ENCODE measurements around the gene NTSR1. TPM values are rescaled to one million over a fixed set of nuclear protein-coding genes. Genes with fewer than 3 reads are reported as not detected.
A peak's percentile ranks its signal among the peaks of the same experiment; 100 is the strongest.

NTSR1 gene
- total and polyA plus RNA-seq, 4 donors = 1.3 to 6.1 (median 3.9) TPM

DNA sequence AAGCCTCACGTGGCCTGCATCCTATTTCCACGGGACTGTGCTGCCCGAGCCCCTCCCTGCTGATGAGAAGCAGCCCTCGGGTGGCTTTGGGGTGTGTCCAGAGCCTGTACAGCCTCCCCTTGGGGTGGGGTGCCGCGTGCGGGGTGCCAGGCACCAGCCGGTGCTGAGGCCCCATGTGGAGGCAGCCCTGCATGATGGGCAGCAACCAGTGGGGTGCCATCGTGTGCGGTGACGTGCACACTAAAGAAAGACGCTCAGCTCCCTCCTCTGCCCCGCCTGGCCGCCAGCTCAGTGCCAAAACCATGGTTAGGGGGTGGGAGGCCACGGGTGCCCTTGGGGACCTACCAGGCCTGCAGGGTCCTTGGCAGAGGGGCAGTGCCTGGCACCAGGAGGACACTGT lies 26.2 kb downstream of the NTSR1 start:
- 66% methylated on average over 15 of the region's 15 CpGs for WGBS (ENCODE audit: insufficient coverage)
- H3K27me3 ChIP-seq (ENCODE audit: control insufficient read depth, insufficient read depth, low read length) = peaks cover 6% of the 10 kb centered on the region
- no peak for DNase-seq (ENCODE audit: low read depth in 4 of 6, low spot score in 6 of 6)
- H3K36me3 ChIP-seq (ENCODE audit: control insufficient read depth, insufficient read depth, low read length) = peaks cover 2% of the 10 kb centered on the region
- H3K27ac ChIP-seq (ENCODE audit: low read depth, low read length) = no peak overlapping the region
- no peak overlapping the region for H3K4me3 ChIP-seq (ENCODE audit: low read depth, low read length)
- peaks cover 32% of the 10 kb centered on the region for H3K4me1 ChIP-seq (ENCODE audit: control insufficient read depth, insufficient read depth, low read length)
- no peaks in the 10 kb centered on the region for H3K9me3 ChIP-seq (ENCODE audit: control insufficient read depth, insufficient read depth, low read length)

GRCh38 chr20:62735331-62735821 lies 26.7 kb downstream of the NTSR1 start:
- H3K9me3 ChIP-seq (ENCODE audit: control insufficient read depth, insufficient read depth, low read length) = no peaks in the 10 kb centered on the region
- peaks cover 37% of the 10 kb centered on the region for H3K4me1 ChIP-seq (ENCODE audit: control insufficient read depth, insufficient read depth, low read length)
- H3K36me3 ChIP-seq (ENCODE audit: control insufficient read depth, insufficient read depth, low read length) = peaks cover 2% of the 10 kb centered on the region
- H3K27me3 ChIP-seq (ENCODE audit: control insufficient read depth, insufficient read depth, low read length) = peaks cover 6% of the 10 kb centered on the region
- 77% methylated on average over 5 of the region's 19 CpGs for WGBS (ENCODE audit: insufficient coverage)
- peak in 1 of 6 donors; percentile 51 for DNase-seq (ENCODE audit: low read depth in 4 of 6, low spot score in 6 of 6)
- no peak overlapping the region for H3K4me3 ChIP-seq (ENCODE audit: low read depth, low read length)
- no peak overlapping the region for H3K27ac ChIP-seq (ENCODE audit: low read depth, low read length)

- H3K4me1 ChIP-seq (ENCODE audit: control insufficient read depth, insufficient read depth, low read length) = peaks cover 43% of the 10 kb centered on the region
- DNase-seq (ENCODE audit: low read depth in 4 of 6, low spot score in 6 of 6) = no peak
- WGBS (ENCODE audit: insufficient coverage) = 97% methylated on average over 7 of the region's 8 CpGs
- peaks cover 9% of the 10 kb centered on the region for H3K27me3 ChIP-seq (ENCODE audit: control insufficient read depth, insufficient read depth, low read length)
- peaks cover 2% of the 10 kb centered on the region for H3K36me3 ChIP-seq (ENCODE audit: control insufficient read depth, insufficient read depth, low read length)
- H3K9me3 ChIP-seq (ENCODE audit: control insufficient read depth, insufficient read depth, low read length) = no peaks in the 10 kb centered on the region
- no peak overlapping the region for H3K4me3 ChIP-seq (ENCODE audit: low read depth, low read length)
- H3K27ac ChIP-seq (ENCODE audit: low read depth, low read length) = no peak overlapping the region
Measured at GRCh38 chr20:62736026-62736406, 27.4 kb downstream of the NTSR1 start.

DNA sequence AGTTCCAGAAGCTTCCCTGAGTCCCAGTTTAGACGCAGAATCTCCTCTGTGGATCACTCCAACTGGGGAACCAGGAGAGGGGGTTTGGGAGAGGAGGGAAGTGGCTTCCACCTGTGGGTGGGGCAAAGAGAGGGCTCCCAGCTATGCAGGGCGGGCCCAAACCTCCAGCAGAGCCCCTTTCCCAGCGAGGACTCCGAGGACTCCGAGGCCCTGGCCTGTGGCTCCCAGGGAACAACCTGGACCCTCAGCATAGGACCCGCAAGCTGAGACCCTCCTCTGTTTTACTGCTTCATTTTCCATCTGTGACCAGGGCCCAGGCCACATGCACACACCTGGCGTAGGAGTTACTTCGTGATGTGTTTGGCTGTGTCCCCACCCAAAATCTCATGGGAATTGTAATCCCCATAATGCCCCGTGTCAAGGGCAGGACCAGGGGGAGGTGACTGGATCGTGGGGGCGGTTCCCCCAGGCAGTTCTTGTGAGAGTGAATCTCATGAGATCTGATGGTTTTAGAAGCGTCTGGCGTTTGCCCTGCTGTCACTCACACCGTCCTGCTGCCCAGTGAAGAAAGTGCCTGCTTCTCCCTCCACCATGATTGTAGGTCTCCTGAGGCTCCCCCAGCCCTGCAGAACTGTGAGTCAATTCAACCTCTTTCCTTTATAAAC lies 27.9 kb downstream of the NTSR1 start:
- Histone ChIP-seq H3K4me1 (ENCODE audit: control insufficient read depth, insufficient read depth, low read length) (peaks cover 48% of the 10 kb centered on the region), H3K27me3 (ENCODE audit: control insufficient read depth, insufficient read depth, low read length) (peaks cover 10% of the 10 kb centered on the region), H3K9me3 (ENCODE audit: control insufficient read depth, insufficient read depth, low read length) (no peaks in the 10 kb centered on the region), H3K4me3 (ENCODE audit: low read depth, low read length) (no peak overlapping the region), H3K36me3 (ENCODE audit: control insufficient read depth, insufficient read depth, low read length) (peaks cover 2% of the 10 kb centered on the region), H3K27ac (ENCODE audit: low read depth, low read length) (no peak overlapping the region)
- WGBS (ENCODE audit: insufficient coverage) = 88% methylated on average over 10 of the region's 14 CpGs
- no peak for DNase-seq (ENCODE audit: low read depth in 4 of 6, low spot score in 6 of 6)

DNA sequence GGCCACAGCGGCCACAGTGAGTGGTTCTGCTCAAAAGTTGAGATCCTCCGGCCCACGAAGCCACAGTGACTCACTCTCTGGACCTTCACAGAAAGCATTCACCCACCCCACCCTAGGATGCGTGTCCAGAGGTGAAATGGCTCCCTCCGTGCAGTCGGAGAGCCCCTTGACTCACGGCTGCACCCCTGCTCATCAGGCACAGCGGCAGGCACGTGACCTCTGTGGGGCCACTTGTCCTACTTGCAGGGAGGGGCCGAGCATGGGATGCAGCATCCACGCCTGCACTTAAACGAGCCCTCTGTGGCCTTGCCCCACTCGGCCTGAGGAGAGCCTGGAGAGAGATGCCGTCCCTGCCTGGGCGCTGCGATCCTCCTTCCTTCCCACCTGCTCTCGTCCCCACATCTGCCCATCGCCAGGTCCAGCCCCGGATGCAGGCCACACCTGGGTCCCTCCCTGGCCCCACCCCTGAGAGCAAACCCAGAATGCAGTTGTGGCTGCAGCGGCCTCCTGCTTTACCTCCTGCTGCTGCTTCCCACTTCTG lies 28.7 kb downstream of the NTSR1 start:
- no peaks in the 10 kb centered on the region for H3K9me3 ChIP-seq (ENCODE audit: control insufficient read depth, insufficient read depth, low read length)
- peaks cover 2% of the 10 kb centered on the region for H3K36me3 ChIP-seq (ENCODE audit: control insufficient read depth, insufficient read depth, low read length)
- WGBS (ENCODE audit: insufficient coverage) = 84% methylated on average over 17 of the region's 20 CpGs
- DNase-seq (ENCODE audit: low read depth in 4 of 6, low spot score in 6 of 6) = no peak
- H3K4me3 ChIP-seq (ENCODE audit: low read depth, low read length) = no peak overlapping the region
- peaks cover 51% of the 10 kb centered on the region for H3K4me1 ChIP-seq (ENCODE audit: control insufficient read depth, insufficient read depth, low read length)
- H3K27me3 ChIP-seq (ENCODE audit: control insufficient read depth, insufficient read depth, low read length) = peaks cover 10% of the 10 kb centered on the region
- no peak overlapping the region for H3K27ac ChIP-seq (ENCODE audit: low read depth, low read length)

- H3K4me3 ChIP-seq (ENCODE audit: low read depth, low read length) = no peak overlapping the region
- H3K36me3 ChIP-seq (ENCODE audit: control insufficient read depth, insufficient read depth, low read length) = peaks cover 2% of the 10 kb centered on the region
- H3K27ac ChIP-seq (ENCODE audit: low read depth, low read length) = no peak overlapping the region
- 73% methylated on average over 29 of the region's 29 CpGs for WGBS (ENCODE audit: insufficient coverage)
- no peaks in the 10 kb centered on the region for H3K9me3 ChIP-seq (ENCODE audit: control insufficient read depth, insufficient read depth, low read length)
- H3K4me1 ChIP-seq (ENCODE audit: control insufficient read depth, insufficient read depth, low read length) = peaks cover 47% of the 10 kb centered on the region
- DNase-seq (ENCODE audit: low read depth in 4 of 6, low spot score in 6 of 6) = no peak
- H3K27me3 ChIP-seq (ENCODE audit: control insufficient read depth, insufficient read depth, low read length) = peaks cover 5% of the 10 kb centered on the region
Measured at GRCh38 chr20:62738025-62738881, 29.6 kb downstream of the NTSR1 start.

- peaks cover 42% of the 10 kb centered on the region for H3K4me1 ChIP-seq (ENCODE audit: control insufficient read depth, insufficient read depth, low read length)
- no peak overlapping the region for H3K27ac ChIP-seq (ENCODE audit: low read depth, low read length)
Measured at GRCh38 chr20:62739067-62739466, 30.4 kb downstream of the NTSR1 start.

DNA sequence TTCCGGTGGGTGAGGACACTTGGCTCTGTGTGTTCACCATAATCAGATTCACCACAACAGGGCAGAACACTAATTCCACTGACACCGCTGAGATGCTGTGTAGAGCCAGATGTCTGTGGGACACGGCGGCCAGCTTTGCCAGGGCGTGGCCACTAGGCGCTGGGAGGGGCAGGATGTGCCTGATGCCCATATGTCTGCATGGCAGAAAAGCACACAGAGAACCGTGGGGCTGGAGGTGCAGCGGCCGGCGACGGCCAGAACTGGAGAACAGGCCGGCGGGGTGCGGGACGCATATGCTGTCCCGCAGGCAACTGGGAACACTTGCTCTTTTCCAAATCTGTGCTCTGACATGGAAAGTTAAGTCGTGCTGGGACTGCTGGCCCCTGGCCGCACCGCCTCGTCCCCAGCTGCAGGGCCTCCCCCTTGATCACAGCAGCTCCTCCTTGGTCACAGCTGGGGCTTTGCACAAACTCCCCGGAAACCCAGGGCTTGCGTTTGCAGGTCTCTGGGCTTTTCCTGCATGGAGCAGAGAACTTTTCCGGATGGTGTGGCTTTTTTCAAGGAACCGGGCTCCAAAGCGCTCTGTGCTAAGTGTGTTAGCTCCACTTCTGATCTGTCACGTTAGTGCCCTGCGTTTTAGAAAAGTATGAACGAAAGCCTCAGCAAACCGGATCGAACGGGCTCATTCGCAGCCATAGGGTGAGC lies 31.1 kb downstream of the NTSR1 start:
- peaks cover 4% of the 10 kb centered on the region for H3K27me3 ChIP-seq (ENCODE audit: control insufficient read depth, insufficient read depth, low read length)
- H3K36me3 ChIP-seq (ENCODE audit: control insufficient read depth, insufficient read depth, low read length) = peaks cover 2% of the 10 kb centered on the region
- DNase-seq (ENCODE audit: low read depth in 4 of 6, low spot score in 6 of 6) = peak in 1 of 6 donors; percentile 4
- H3K4me1 ChIP-seq (ENCODE audit: control insufficient read depth, insufficient read depth, low read length) = peaks cover 44% of the 10 kb centered on the region
- H3K9me3 ChIP-seq (ENCODE audit: control insufficient read depth, insufficient read depth, low read length) = no peaks in the 10 kb centered on the region
- no peak overlapping the region for H3K27ac ChIP-seq (ENCODE audit: low read depth, low read length)
- no peak overlapping the region for H3K4me3 ChIP-seq (ENCODE audit: low read depth, low read length)
- WGBS (ENCODE audit: insufficient coverage) = 68% methylated on average over 31 of the region's 32 CpGs

More at GRCh38 chr20:62739067-62739466, 30.4 kb downstream of the NTSR1 start:
- DNase-seq (ENCODE audit: low read depth in 4 of 6, low spot score in 6 of 6) = no peak
- 88% methylated on average over 12 of the region's 12 CpGs for WGBS (ENCODE audit: insufficient coverage)
- H3K9me3 ChIP-seq (ENCODE audit: control insufficient read depth, insufficient read depth, low read length) = no peaks in the 10 kb centered on the region
- peaks cover 4% of the 10 kb centered on the region for H3K27me3 ChIP-seq (ENCODE audit: control insufficient read depth, insufficient read depth, low read length)
- H3K36me3 ChIP-seq (ENCODE audit: control insufficient read depth, insufficient read depth, low read length) = peaks cover 2% of the 10 kb centered on the region
- H3K4me3 ChIP-seq (ENCODE audit: low read depth, low read length) = no peak overlapping the region

Data from spinal cord (tissue), 10 donors.